ES-I3 (cell line): ENCODE data around the gene HLA-DOB.

Experiments used
- H3K36me3 ChIP-seq: 2 replicates; pipeline ENCODE4 v1.6.1; 2013; ENCODE audit warnings: mild to moderate bottlenecking, low read length, control low read depth, moderate library complexity; ENCODE audit not compliant: insufficient read depth
- H3K4me1 ChIP-seq: 2 replicates; pipeline ENCODE4 v1.6.1; 2013; ENCODE audit warnings: mild to moderate bottlenecking, control low read depth, low read length; ENCODE audit not compliant: insufficient read depth
- H3K9ac ChIP-seq: 2 replicates; pipeline ENCODE4 v1.6.1; 2013; ENCODE audit warnings: low read depth, mild to moderate bottlenecking, low read length, moderate library complexity
- H3K9me3 ChIP-seq: 2 replicates; pipeline ENCODE4 v1.6.1; 2013; ENCODE audit warnings: mild to moderate bottlenecking, low read length, moderate library complexity; ENCODE audit not compliant: control insufficient read depth, insufficient read depth

HLA-DOB gene

GRCh38 chr6:32772656-32773055, 44.1 kb downstream of the HLA-DOB start:
- H3K36me3 ChIP-seq: no peaks in the 10 kb centered on the region
- no peak overlapping the region for H3K9ac ChIP-seq
- H3K4me1 ChIP-seq: no peaks in the 10 kb centered on the region
- no peaks in the 10 kb centered on the region for H3K9me3 ChIP-seq

- H3K36me3 ChIP-seq: no peaks in the 10 kb centered on the region
Observed at GRCh38 chr6:32764048-32764447, 52.8 kb downstream of the HLA-DOB start.

GRCh38 chr6:32763421-32763820, 53.4 kb downstream of the HLA-DOB start, which contains the start of gene HLA-DQB2:
Gene HLA-DQB2, minus strand, starts transcription at chr6:32763532. Its CDS starts 62 bp downstream, at chr6:32763470.
- Histone ChIP-seq H3K9ac (no peak within 1 kb of the TSS), H3K36me3 (no peaks in the 10 kb centered on the region), H3K4me1 (no peaks in the 10 kb centered on the region)

More at GRCh38 chr6:32764048-32764447, 52.8 kb downstream of the HLA-DOB start:
- H3K9ac ChIP-seq: no peak overlapping the region
- H3K4me1 ChIP-seq: no peaks in the 10 kb centered on the region
- H3K9me3 ChIP-seq: no peaks in the 10 kb centered on the region

More at GRCh38 chr6:32763421-32763820, 53.4 kb downstream of the HLA-DOB start, which contains the start of gene HLA-DQB2:
- no peaks in the 10 kb centered on the region for H3K9me3 ChIP-seq
